Esophagus muscularis mucosa (tissue), 4 donors: ENCODE data around the gene GPC6. TPM values are rescaled to one million over a fixed set of nuclear protein-coding genes. Genes with fewer than 3 reads are reported as not detected.

Source experiments
- DNase-seq: peaks from one replicate; pipeline ENCODE4 v3.0.0-alpha.2; 2017; ENCODE audit errors: extremely low spot score
- H3K27ac ChIP-seq, 4 donors: fragments of 200-600 bp; sonication (generic); replicated peaks in 1 of 4; 1 replicate in 3 of 4; 2 replicates in 1 of 4; pipeline ENCODE4 v1.5.1; 2016 to 2019; ENCODE audit warnings: mild to moderate bottlenecking in 1 of 4
- H3K27me3 ChIP-seq, 4 donors: fragments of 200-600 bp; sonication (generic); one replicate each; pipeline versions ENCODE4 v1.5.1 to v1.6.0; 2016 to 2019
- H3K36me3 ChIP-seq, 4 donors: fragments of 200-600 bp; sonication (generic); one replicate each; pipeline ENCODE4 v1.5.1; 2016 to 2019
- H3K4me1 ChIP-seq, 4 donors: fragments of 200-600 bp; sonication (generic); one replicate each; pipeline ENCODE4 v1.5.1; 2016 to 2019
- H3K4me3 ChIP-seq, 4 donors: fragments of 200-600 bp; sonication (generic); 1 replicate in 2 of 4; 2 replicates in 2 of 4; pipeline ENCODE4 v1.5.1; 2016 to 2019; ENCODE audit warnings: mild to moderate bottlenecking in 4 of 4, moderate library complexity in 1 of 4
- H3K9me3 ChIP-seq, 4 donors: fragments of 200-600 bp; sonication (generic); 1 replicate in 3 of 4; 2 replicates in 1 of 4; pipeline ENCODE4 v1.5.1; 2016 to 2019
- CTCF ChIP-seq, 3 experiments: fragments of 200-600 bp in 2 of 3; fragments of 450-650 bp in 1 of 3; sonication (generic) in 2 of 3; IDR thresholded peaks; one replicate each; pipeline ENCODE4 v1.5.1; 2017 to 2019; ENCODE audit warnings: antibody characterized with exemption in 3 of 3, mild to moderate bottlenecking in 2 of 3, moderate library complexity in 1 of 3
- EP300 ChIP-seq: sonication (generic); formaldehyde crosslinking; IDR thresholded peaks from one replicate; pipeline ENCODE4 v1.6.1; 2017; ENCODE audit warnings: antibody characterized with exemption
- POLR2A ChIP-seq: fragments of 450-650 bp; IDR thresholded peaks from one replicate; pipeline ENCODE4 v1.6.1; 2017; ENCODE audit warnings: antibody characterized with exemption, moderate library complexity, mild to moderate bottlenecking, low read depth
- POLR2AphosphoS5 ChIP-seq, 2 donors: sonication (generic); formaldehyde crosslinking; IDR thresholded peaks; one replicate each; pipeline ENCODE4 v1.6.1; 2017; ENCODE audit warnings: antibody characterized with exemption in 2 of 2
- WGBS: methylation state at CpG from one replicate; pipeline ENCODE4 v1.1.5; 2018; 5-methylcytosine and 5-hydroxymethylcytosine counted together
- intact Hi-C: fragments of 100-400 bp; cut with DNase I; formaldehyde crosslinking; loops from one replicate; pipeline ENCODE4 v1.15.1; 2023
- total RNA-seq, 4 donors: library from RNA; depleted of rRNA; stranded (reverse); fragments of >200 nt; gene quantifications; one replicate each; pipeline versions ENCODE4 v1.1.0 to v1.2.1, GENCODE V29; 2016

The GPC6 gene
- total RNA-seq, 4 donors from 2014 or later = 6.5 to 17.2 (median 13.5) TPM

DNA sequence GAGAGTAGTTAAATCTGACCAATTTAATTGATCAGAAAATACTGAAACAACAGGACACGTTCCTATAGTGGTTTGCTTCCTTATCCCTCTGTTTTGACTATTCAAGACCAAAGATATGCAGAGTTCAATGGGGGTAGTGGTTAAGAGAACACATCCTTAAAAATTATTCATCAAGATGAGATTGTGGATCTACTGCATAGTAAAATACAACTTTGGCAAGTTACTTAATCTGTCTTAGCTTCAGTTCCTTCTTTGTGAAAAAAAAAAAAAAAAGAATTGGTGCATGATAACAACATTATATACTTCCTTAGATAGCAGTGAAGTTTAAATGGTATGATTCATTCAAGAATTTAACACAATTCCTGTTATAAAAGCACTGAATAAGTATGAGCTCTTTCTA, 700.8 kb downstream of the GPC6 start:
- DNase-seq = no peak
- Histone ChIP-seq H3K27ac (no peak overlapping the region), H3K4me1 (no peaks in the 10 kb centered on the region), H3K36me3 (no peaks in the 10 kb centered on the region), H3K9me3 (no peaks in the 10 kb centered on the region), H3K27me3 (no peaks in the 10 kb centered on the region), H3K4me3 (no peak overlapping the region)
- intact Hi-C loops = no loop called here
- 67% methylated on average over 1 of the region's 1 CpG for WGBS
- TF ChIP-seq EP300 (no peak), CTCF (IDR thresholded peaks at IDR 0.05) (no peak), POLR2A (no peak), POLR2AphosphoS5 (IDR thresholded peaks at IDR 0.05) (no peak)

DNA sequence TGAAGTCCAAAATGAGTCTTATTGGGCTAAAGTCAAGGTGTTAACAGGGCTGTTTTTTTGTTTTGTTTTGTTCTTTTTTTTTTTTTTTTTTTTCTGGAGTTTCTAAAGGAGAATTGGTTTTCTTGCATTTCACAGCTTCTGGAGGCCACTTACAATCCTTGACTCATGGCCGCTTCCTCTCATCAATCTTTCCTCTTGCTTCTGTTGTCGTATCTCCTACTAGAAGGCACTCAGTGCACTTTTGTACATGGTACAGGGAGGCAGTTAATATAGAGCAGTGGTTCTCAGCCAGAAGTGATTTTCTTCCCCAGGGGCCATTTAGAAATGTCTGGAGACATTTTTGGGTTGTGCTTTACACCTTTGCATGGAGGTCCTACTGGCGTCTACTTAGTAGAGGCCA, 706.3 kb downstream of the GPC6 start:
- intact Hi-C loops = no loop called here
- H3K4me1 ChIP-seq = no peaks in the 10 kb centered on the region
- no peak for TF ChIP-seq POLR2AphosphoS5 (IDR thresholded peaks at IDR 0.05)
- TF ChIP-seq EP300 = no peak
- TF ChIP-seq POLR2A = no peak
- no peak for TF ChIP-seq CTCF (IDR thresholded peaks at IDR 0.05)
- no peaks in the 10 kb centered on the region for H3K36me3 ChIP-seq
- WGBS = 91% methylated on average over 3 of the region's 3 CpGs
- no peak overlapping the region for H3K27ac ChIP-seq
- no peak for DNase-seq
- no peaks in the 10 kb centered on the region for H3K27me3 ChIP-seq
- H3K9me3 ChIP-seq = no peaks in the 10 kb centered on the region
- no peak overlapping the region for H3K4me3 ChIP-seq

- intact Hi-C loops = no loop called here
- H3K27ac ChIP-seq = no peak overlapping the region
- TF ChIP-seq CTCF (IDR thresholded peaks at IDR 0.05) = no peak
- TF ChIP-seq POLR2AphosphoS5 (IDR thresholded peaks at IDR 0.05) = no peak
- TF ChIP-seq POLR2A = no peak
- TF ChIP-seq EP300 = no peak
- H3K9me3 ChIP-seq = no peaks in the 10 kb centered on the region
- H3K36me3 ChIP-seq = no peaks in the 10 kb centered on the region
- no peak for DNase-seq
- H3K4me1 ChIP-seq = no peaks in the 10 kb centered on the region
- no peak overlapping the region for H3K4me3 ChIP-seq
- 90% methylated on average over 4 of the region's 4 CpGs for WGBS
- H3K27me3 ChIP-seq = no peaks in the 10 kb centered on the region
Observed at GRCh38 chr13:93936901-93937300, 710.3 kb downstream of the GPC6 start.

- Histone ChIP-seq H3K27me3 (no peaks in the 10 kb centered on the region), H3K4me1 (no peaks in the 10 kb centered on the region), H3K9me3 (no peaks in the 10 kb centered on the region), H3K36me3 (no peaks in the 10 kb centered on the region), H3K27ac (no peak overlapping the region), H3K4me3 (no peak overlapping the region)
- TF ChIP-seq POLR2A (no peak), EP300 (no peak), CTCF (IDR thresholded peaks at IDR 0.05) (no peak), POLR2AphosphoS5 (IDR thresholded peaks at IDR 0.05) (no peak)
- DNase-seq = no peak
- intact Hi-C loops = no loop called here
- WGBS = 27% methylated on average over 2 of the region's 2 CpGs
Observed at GRCh38 chr13:93941444-93941843, 714.8 kb downstream of the GPC6 start.

DNA sequence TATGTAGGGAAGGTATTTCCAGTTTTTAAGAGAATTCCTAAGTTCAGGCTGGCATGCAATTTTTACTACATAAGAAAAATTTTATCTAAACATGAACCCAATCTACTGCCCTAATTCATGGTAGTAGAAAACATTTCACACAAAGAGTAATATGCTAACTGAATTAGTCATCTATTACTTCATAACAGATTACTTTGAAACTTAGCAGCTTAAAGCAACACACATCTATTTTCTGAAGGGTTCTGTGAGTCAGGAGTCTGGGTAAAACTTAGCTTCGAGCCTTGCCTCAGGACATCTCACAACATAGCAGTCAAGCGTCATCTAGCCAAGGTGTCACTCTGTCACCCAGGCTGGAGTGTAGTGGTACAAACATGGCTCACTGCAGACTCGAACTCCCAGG, 715.4 kb downstream of the GPC6 start:
- H3K36me3 ChIP-seq = no peaks in the 10 kb centered on the region
- H3K4me3 ChIP-seq = no peak overlapping the region
- WGBS = 88% methylated on average over 3 of the region's 3 CpGs
- H3K27ac ChIP-seq = no peak overlapping the region
- no peaks in the 10 kb centered on the region for H3K9me3 ChIP-seq
- intact Hi-C loops = no loop called here
- no peak for DNase-seq
- no peak for TF ChIP-seq EP300
- TF ChIP-seq CTCF (IDR thresholded peaks at IDR 0.05) = no peak
- no peak for TF ChIP-seq POLR2AphosphoS5 (IDR thresholded peaks at IDR 0.05)
- no peak for TF ChIP-seq POLR2A
- no peaks in the 10 kb centered on the region for H3K27me3 ChIP-seq
- H3K4me1 ChIP-seq = no peaks in the 10 kb centered on the region
